GM12878 (cell line): ENCODE results near the gene MEI1. TPM values are rescaled to one million over a fixed set of nuclear protein-coding genes. Genes with fewer than 3 reads are reported as not detected.
A peak's percentile ranks its signal among the peaks of the same experiment; 100 is the strongest.

Source experiments
- BMI1 ChIP-seq: fragments of 450-650 bp; IDR thresholded peaks from 2 replicates; pipeline ENCODE4 v1.6.1; 2016; ENCODE audit warnings: mild to moderate bottlenecking, moderate library complexity, borderline replicate concordance
- CBFB ChIP-seq: IDR thresholded peaks from 2 replicates; pipeline ENCODE4 v1.6.1; 2016; ENCODE audit warnings: antibody characterized with exemption, low read depth
- EGR1 ChIP-seq, 2 experiments: IDR thresholded peaks; 1 replicate in 1 of 2; 2 replicates in 1 of 2; pipeline ENCODE4 v1.6.1; 2011 to 2012; ENCODE audit warnings: low read depth in 2 of 2, low read length in 2 of 2, borderline replicate concordance in 1 of 2, mild to moderate bottlenecking in 1 of 2, moderate library complexity in 1 of 2
- ESRRA ChIP-seq: IDR thresholded peaks from 2 replicates; pipeline ENCODE4 v1.6.1; 2012; ENCODE audit warnings: mild to moderate bottlenecking, low read length, improper control_type of control experiment
- EZH2 ChIP-seq: IDR thresholded peaks from 2 replicates; pipeline ENCODE4 v1.6.1; 2012; ENCODE audit warnings: low read depth, mild to moderate bottlenecking, control low read depth, inconsistent platforms, low read length, borderline replicate concordance; ENCODE audit not compliant: control insufficient read depth
- GATAD2B ChIP-seq: fragments of 450-650 bp; conservative IDR thresholded peaks from 2 replicates; pipeline ENCODE4 v1.6.1; 2017; ENCODE audit warnings: low read depth, mild to moderate bottlenecking, moderate library complexity
- KDM1A ChIP-seq: fragments of 200-600 bp; sonication (generic); IDR thresholded peaks from 2 replicates; pipeline ENCODE4 v1.6.1; 2016; ENCODE audit warnings: borderline replicate concordance
- KLF5 ChIP-seq: fragments of 450-650 bp; IDR thresholded peaks from 2 replicates; pipeline ENCODE4 v1.6.1; 2014; ENCODE audit warnings: mild to moderate bottlenecking; ENCODE audit not compliant: partially characterized antibody
- MEF2A ChIP-seq: IDR thresholded peaks from 2 replicates; pipeline ENCODE4 v1.6.1; 2011; ENCODE audit warnings: low read depth, mild to moderate bottlenecking, low read length, moderate library complexity; ENCODE audit not compliant: insufficient read depth
- MEF2B ChIP-seq: fragments of 450-650 bp; IDR thresholded peaks from 2 replicates; pipeline ENCODE4 v1.6.1; 2018; ENCODE audit warnings: mild to moderate bottlenecking, moderate library complexity; ENCODE audit not compliant: partially characterized antibody, poor library complexity, severe bottlenecking
- MTA2 ChIP-seq: fragments of 450-650 bp; IDR thresholded peaks from 2 replicates; pipeline ENCODE4 v1.6.1; 2016; ENCODE audit warnings: low read depth, mild to moderate bottlenecking, moderate library complexity
- MYC ChIP-seq: IDR thresholded peaks from 2 replicates; pipeline ENCODE4 v1.6.1; 2011; ENCODE audit warnings: mild to moderate bottlenecking, low read length, moderate library complexity, inconsistent platforms; ENCODE audit not compliant: insufficient read depth, insufficient replicate concordance, insufficient read length, severe bottlenecking
- PAX5 ChIP-seq: IDR thresholded peaks from 2 replicates; pipeline ENCODE4 v1.6.1; 2011; ENCODE audit warnings: low read depth, low read length, borderline replicate concordance
- POLR2A ChIP-seq: IDR thresholded peaks from 2 replicates; pipeline ENCODE4 v1.6.1; 2011; ENCODE audit warnings: low read depth, mild to moderate bottlenecking, low read length
- POLR2AphosphoS5 ChIP-seq: IDR thresholded peaks from 2 replicates; pipeline ENCODE4 v1.6.1; 2011; ENCODE audit warnings: mild to moderate bottlenecking, low read length, inconsistent platforms
- RAD51 ChIP-seq: fragments of 450-650 bp; IDR thresholded peaks from 2 replicates; pipeline ENCODE4 v1.6.1; 2016; ENCODE audit warnings: moderate library complexity, mild to moderate bottlenecking, inconsistent platforms
- RUNX3 ChIP-seq: IDR thresholded peaks from 2 replicates; pipeline ENCODE4 v1.6.1; 2012; ENCODE audit warnings: low read length, inconsistent platforms
- SIN3A ChIP-seq: IDR thresholded peaks from 2 replicates; pipeline ENCODE4 v1.6.1; 2012; ENCODE audit warnings: low read depth, low read length, improper control_type of control experiment
- STAT1 ChIP-seq: fragments of 450-650 bp; conservative IDR thresholded peaks from 2 replicates; pipeline ENCODE4 v1.6.1; 2014; ENCODE audit warnings: antibody characterized with exemption, mild to moderate bottlenecking
- TBL1XR1 ChIP-seq: IDR thresholded peaks from 2 replicates; pipeline ENCODE4 v1.6.1; 2012; ENCODE audit warnings: low read depth, low read length, improper control_type of control experiment
- YY1 ChIP-seq: IDR thresholded peaks from 2 replicates; pipeline ENCODE4 v1.6.1; 2011; ENCODE audit warnings: low read depth, mild to moderate bottlenecking, low read length
- ZNF622 ChIP-seq: fragments of 450-650 bp; IDR thresholded peaks from 2 replicates; pipeline ENCODE4 v1.6.1; 2017; ENCODE audit warnings: mild to moderate bottlenecking, inconsistent platforms
- polyA plus RNA-seq, 11 experiments: library from polyadenylated mRNA; depleted of rRNA in 4 of 11; unstranded in 6 of 11; stranded (reverse) in 5 of 11; fragments of >200 nt; fragmentation: Nextera tagmentation in 4 of 11; fragmentation: Illumina TruSeq in 1 of 11; extraction: Ambion mirVana in 4 of 11; extraction: Trizol in 1 of 11; gene quantifications; 1 replicate in 1 of 11; 2 replicates in 10 of 11; pipeline versions ENCODE4 v1.2.1 to v1.2.3, GENCODE V29; 2011 to 2016; ENCODE audit warnings: inconsistent platforms in 2 of 11, missing spikeins in 2 of 11, low read depth in 1 of 11
- total RNA-seq, 4 experiments: library from RNA; depleted of rRNA in 3 of 4; stranded (reverse); fragments of >200 nt in 3 of 4; fragmentation: Illumina TruSeq in 1 of 4; extraction: Trizol in 1 of 4; gene quantifications; 2 replicates each; pipeline versions ENCODE4 v1.2.1 to v1.2.3, GENCODE V29; 2013 to 2021
- TF ChIP-seq, protein P1 (sequence below): IDR thresholded peaks from 2 replicates; pipeline ENCODE4 v1.6.1; 2011; ENCODE audit warnings: low read depth, mild to moderate bottlenecking, low read length, moderate library complexity, borderline replicate concordance; ENCODE audit errors: extremely low read depth
- TF ChIP-seq, protein P2 (sequence below): fragments of 450-650 bp; IDR thresholded peaks from 2 replicates; pipeline ENCODE4 v1.6.1; 2018; ENCODE audit warnings: borderline replicate concordance, mild to moderate bottlenecking; ENCODE audit not compliant: partially characterized antibody
- TF ChIP-seq, protein P3 (sequence below): fragments of 450-650 bp; IDR thresholded peaks from 2 replicates; pipeline ENCODE4 v1.6.1; 2017; ENCODE audit warnings: low read depth, mild to moderate bottlenecking, moderate library complexity

Gene MEI1
- total and polyA plus RNA-seq, 10 of the 15 experiments (the other 5 are each of a cell fraction or from before 2014, with no cell fraction given) = 27.9 to 48.9 (median 35.8) TPM

DNA sequence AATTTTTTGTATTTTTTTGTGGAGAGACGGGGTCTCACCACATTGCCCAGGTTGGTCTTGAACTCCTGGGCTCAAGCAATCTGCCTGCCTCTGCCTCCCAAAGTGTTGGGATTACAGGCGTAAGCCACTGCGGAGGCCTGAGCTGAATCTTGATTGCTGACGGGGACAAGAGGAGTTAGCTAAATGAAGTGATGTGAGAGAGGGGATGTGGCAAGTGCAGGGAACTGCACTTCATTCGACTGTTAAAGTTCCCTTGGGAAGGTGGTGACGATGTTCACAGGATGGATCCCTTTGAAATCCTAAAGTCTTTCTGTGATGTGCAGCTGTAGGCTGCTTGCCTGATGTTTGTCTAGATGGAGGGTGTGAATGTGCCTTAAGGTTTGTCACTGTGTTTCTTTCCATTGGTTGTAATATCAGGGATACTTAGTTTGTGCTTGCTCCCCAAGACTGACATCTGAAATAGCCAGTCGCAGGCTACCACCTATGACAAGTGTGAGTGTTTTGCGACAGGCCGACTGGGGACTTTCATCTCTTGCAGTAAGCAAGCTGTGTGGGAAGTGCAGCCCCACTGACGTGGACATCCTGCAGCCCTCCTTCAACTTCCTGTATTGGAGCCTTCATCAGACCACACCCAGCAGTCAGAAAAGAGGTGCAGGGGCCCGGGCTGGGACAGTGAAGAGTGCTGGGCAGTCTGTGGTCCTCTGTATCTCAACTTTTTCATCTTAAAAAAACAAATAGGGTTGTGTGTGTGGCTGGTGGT, 81.6 kb downstream of the MEI1 start (continued):
- TF ChIP-seq STAT1 (0 out of 2 replicates have a peak, but pooled peaks have one; percentile 71), KDM1A (no peak), MEF2A (no peak), YY1 (no peak; the same call in 1 of the 2 replicates), POLR2AphosphoS5 (peak; percentile 84), PAX5 (no peak), EZH2 (no peak), RAD51 (no peak), BMI1 (no peak), MEF2B (peak; percentile 15), ZNF622 (no peak), ESRRA (no peak), MYC (no peak), KLF5 (no peak), GATAD2B (peak; percentile 38; the same call in 1 of the 2 replicates), POLR2A (peak; percentile 81), RUNX3 (peak; percentile 62), SIN3A (no peak), EGR1 (IDR thresholded peaks at IDR 0.05; ENCODE audit: borderline replicate concordance in 1 of 2, low read depth in 2 of 2, low read length in 2 of 2) (no peak), MTA2 (no peak), TBL1XR1 (0 out of 2 replicates have a peak, but pooled peaks have one; percentile 49), CBFB (0 out of 2 replicates have a peak, but pooled peaks have one; percentile 39)
- TF ChIP-seq, protein P1, sequence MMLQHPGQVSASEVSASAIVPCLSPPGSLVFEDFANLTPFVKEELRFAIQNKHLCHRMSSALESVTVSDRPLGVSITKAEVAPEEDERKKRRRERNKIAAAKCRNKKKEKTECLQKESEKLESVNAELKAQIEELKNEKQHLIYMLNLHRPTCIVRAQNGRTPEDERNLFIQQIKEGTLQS = no peak
- TF ChIP-seq, protein P2, sequence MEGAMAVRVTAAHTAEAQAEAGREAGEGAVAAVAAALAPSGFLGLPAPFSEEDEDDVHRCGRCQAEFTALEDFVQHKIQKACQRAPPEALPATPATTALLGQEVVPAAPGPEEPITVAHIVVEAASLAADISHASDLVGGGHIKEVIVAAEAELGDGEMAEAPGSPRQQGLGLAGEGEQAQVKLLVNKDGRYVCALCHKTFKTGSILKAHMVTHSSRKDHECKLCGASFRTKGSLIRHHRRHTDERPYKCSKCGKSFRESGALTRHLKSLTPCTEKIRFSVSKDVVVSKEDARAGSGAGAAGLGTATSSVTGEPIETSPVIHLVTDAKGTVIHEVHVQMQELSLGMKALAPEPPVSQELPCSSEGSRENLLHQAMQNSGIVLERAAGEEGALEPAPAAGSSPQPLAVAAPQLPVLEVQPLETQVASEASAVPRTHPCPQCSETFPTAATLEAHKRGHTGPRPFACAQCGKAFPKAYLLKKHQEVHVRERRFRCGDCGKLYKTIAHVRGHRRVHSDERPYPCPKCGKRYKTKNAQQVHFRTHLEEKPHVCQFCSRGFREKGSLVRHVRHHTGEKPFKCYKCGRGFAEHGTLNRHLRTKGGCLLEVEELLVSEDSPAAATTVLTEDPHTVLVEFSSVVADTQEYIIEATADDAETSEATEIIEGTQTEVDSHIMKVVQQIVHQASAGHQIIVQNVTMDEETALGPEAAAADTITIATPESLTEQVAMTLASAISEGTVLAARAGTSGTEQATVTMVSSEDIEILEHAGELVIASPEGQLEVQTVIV = peak; percentile 98
- TF ChIP-seq, protein P3, sequence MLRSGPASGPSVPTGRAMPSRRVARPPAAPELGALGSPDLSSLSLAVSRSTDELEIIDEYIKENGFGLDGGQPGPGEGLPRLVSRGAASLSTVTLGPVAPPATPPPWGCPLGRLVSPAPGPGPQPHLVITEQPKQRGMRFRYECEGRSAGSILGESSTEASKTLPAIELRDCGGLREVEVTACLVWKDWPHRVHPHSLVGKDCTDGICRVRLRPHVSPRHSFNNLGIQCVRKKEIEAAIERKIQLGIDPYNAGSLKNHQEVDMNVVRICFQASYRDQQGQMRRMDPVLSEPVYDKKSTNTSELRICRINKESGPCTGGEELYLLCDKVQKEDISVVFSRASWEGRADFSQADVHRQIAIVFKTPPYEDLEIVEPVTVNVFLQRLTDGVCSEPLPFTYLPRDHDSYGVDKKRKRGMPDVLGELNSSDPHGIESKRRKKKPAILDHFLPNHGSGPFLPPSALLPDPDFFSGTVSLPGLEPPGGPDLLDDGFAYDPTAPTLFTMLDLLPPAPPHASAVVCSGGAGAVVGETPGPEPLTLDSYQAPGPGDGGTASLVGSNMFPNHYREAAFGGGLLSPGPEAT = peak; percentile 53; the same call in 1 of the 2 replicates
